IMR-90 (cell line): ENCODE data around the gene NEK4.

ENCODE experiments used
- CTCF ChIP-seq: conservative IDR thresholded peaks from 2 replicates; pipeline ENCODE4 v1.5.1; 2012; ENCODE audit warnings: mild to moderate bottlenecking, low read depth, low read length, improper control_type of control experiment
- MAFK ChIP-seq: IDR thresholded peaks from 2 replicates; pipeline ENCODE4 v1.6.1; 2012; ENCODE audit warnings: low read depth, low read length, improper control_type of control experiment
- POLR2A ChIP-seq: IDR thresholded peaks from 2 replicates; pipeline ENCODE4 v1.6.1; 2012; ENCODE audit warnings: mild to moderate bottlenecking, low read depth, low read length

- TF ChIP-seq POLR2A (no peak), CTCF (no peak), MAFK (no peak)
Measured at GRCh38 chr3:52777959-52778805, 7.4 kb upstream of the NEK4 start.
